Frontal cortex (tissue), 4 donors: ENCODE data around the gene GVQW3. TPM values are rescaled to one million over a fixed set of nuclear protein-coding genes. Genes with fewer than 3 reads are reported as not detected.

Experiments used
- DNase-seq, 2 donors: peaks; one replicate each; pipeline ENCODE4 v3.0.0; 2012; ENCODE audit warnings: low spot score in 2 of 2
- FAIRE-seq: peaks from 2 replicates; lab custom pipeline; 2012; peaks lifted over from hg19 to GRCh38; lab: Jason Lieb, UNC
- total RNA-seq: library from RNA; depleted of rRNA; stranded (reverse); fragments of >200 nt; gene quantifications from one replicate; pipeline ENCODE4 v1.2.3, GENCODE V29; 2014
- donor health status: control.
- donor health status: control.
- donor health status: control.

The GVQW3 gene
- total RNA-seq, result 16.3 TPM

DNA sequence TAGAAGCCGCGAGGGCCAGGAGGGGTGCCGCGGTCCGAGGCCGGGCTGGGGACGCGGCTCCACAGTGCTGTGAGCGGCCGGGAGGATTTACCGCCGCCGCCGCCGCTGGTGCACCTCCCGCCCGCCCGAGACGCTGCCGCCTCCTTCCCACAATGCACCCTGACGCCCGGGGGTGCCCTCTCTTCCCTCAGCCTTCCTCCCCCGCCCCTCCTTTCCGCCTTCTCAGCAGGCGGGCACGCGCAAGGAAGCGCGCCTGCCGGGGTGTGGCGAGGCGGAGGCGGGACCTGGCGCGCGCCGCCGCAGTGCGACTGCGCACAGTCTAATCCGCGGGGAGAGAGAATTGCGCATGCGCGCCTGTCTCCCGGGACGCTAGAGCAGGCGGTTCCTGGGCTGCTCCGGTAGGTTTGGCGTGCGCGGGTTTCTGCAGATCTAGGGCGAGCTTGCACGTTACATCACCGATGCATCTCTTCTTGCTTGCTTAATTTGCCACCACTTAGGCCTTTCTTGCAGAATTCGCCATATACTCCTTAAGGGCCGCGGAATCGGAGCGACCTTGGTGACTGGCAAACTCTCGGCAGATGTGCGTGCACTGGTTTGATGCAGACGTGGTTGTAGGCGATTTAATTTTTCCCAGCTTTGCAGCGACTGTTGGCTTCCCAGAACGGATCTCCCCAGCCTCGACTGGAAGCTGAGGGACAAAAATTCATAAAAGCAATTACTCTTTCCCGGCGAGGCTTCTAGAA is at the start of gene GVQW3, which contains the start of gene THAP12:
Gene GVQW3, plus strand, starts transcription at position 347 of the 743 bp plus-strand sequence. CDS start 506 bp downstream, outside the sequence.
Gene THAP12, minus strand, starts transcription at position 156 of the 743 bp plus-strand sequence. CDS start 296 bp downstream, outside the sequence.
- FAIRE-seq, result no peak
- DNase-seq, result peak; percentile 98 to 99

DNA sequence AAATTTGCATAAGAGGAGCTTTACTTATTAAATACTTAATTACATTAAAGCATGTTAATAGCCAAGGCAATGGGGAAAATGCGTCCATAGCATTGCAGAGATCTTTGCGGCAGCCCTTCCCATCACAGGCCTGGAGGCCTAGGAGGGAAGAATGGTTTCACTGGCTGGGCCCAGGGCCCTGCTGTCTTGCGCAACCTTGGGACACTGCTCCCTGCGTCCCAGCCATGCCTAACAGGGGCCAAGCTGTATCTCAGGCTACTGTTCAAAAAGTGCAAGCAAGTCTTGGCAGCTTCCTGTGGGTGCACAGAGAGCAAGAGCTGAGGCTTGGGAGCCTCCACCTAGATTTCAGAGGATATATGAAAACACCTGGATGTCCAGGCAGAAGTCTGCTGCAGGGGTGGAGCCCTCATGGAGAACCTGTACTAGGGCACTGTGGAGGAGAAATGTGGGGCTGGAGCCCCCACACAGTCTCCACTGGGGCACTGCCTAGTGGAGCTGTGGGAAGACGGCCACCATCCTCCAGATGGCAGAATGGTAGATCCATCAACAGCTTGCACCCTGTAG is 46.2 kb upstream of the GVQW3 start:
- no peak for FAIRE-seq
- DNase-seq, result no peak

GRCh38 chr11:76335842-76336241 is 45.3 kb upstream of the GVQW3 start:
- DNase-seq (no peak), FAIRE-seq (no peak)

- no peak for FAIRE-seq
- no peak for DNase-seq
Observed at GRCh38 chr11:76336597-76336996, 44.5 kb upstream of the GVQW3 start.

GRCh38 chr11:76337469-76337868 is 43.7 kb upstream of the GVQW3 start:
- FAIRE-seq (no peak), DNase-seq (no peak)

DNA sequence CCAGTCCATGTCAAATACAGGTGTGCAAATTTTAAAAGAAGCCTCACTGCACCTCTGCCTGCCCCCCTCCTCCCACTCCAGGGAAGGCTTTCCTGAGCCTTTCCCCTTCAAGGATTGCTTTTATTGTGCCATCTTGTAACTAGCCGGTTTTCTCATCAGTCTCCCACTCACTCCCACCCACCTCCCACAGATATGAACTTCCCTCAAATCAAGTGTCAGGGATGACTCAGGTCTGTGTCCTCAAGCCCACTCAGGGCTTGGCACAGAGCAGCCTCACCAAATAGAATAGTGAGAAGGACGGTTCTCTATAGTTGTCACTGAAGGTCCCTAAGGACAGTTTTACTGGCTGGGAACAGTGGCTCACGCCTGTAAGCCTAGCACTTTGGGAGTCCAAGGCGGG is 43.2 kb upstream of the GVQW3 start:
- no peak for FAIRE-seq

GRCh38 chr11:76339221-76339620 is 41.9 kb upstream of the GVQW3 start:
- FAIRE-seq (no peak), DNase-seq (no peak)

More for the DNA sequence above, 43.2 kb upstream of the GVQW3 start:
- DNase-seq, result no peak

- DNase-seq, result no peak
- no peak for FAIRE-seq
Observed at GRCh38 chr11:76347466-76347865, 33.7 kb upstream of the GVQW3 start.

- DNase-seq (no peak), FAIRE-seq (no peak)
Observed at GRCh38 chr11:76348348-76348747, 32.8 kb upstream of the GVQW3 start.

- no peak for FAIRE-seq
- DNase-seq, result no peak
Observed at GRCh38 chr11:76355172-76355571, 26.0 kb upstream of the GVQW3 start.

- FAIRE-seq (no peak), DNase-seq (no peak)
Observed at GRCh38 chr11:76361374-76361773, 19.7 kb upstream of the GVQW3 start.

DNA sequence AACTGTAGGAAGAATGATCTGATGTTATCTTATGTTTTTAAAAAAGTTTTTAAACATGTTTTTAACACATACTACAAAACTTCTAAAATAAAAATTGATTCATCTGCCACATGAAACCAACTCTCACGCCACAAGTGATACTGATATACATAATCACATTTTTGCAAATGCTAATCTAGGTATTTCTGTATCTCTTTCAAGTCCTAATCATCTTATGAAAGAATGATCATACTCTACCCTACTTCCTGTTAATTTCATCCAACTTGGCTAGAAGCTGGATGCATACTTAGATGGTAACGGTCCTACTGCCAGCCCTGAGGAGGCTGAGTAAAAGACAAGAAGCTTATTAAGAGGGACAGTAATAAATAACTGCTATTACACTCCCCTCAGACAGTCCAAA is 19.3 kb upstream of the GVQW3 start:
- no peak for DNase-seq

GRCh38 chr11:76362716-76363115 is 18.4 kb upstream of the GVQW3 start:
- DNase-seq (no peak), FAIRE-seq (no peak)

More for the DNA sequence above, 19.3 kb upstream of the GVQW3 start:
- no peak for FAIRE-seq

GRCh38 chr11:76365038-76365679 is 16.0 kb upstream of the GVQW3 start:
- no peak for DNase-seq
- FAIRE-seq, result no peak

GRCh38 chr11:76368490-76368889 is 12.6 kb upstream of the GVQW3 start:
- DNase-seq (no peak), FAIRE-seq (no peak)

GRCh38 chr11:76369406-76369805 is 11.7 kb upstream of the GVQW3 start:
- FAIRE-seq (no peak), DNase-seq (no peak)

DNA sequence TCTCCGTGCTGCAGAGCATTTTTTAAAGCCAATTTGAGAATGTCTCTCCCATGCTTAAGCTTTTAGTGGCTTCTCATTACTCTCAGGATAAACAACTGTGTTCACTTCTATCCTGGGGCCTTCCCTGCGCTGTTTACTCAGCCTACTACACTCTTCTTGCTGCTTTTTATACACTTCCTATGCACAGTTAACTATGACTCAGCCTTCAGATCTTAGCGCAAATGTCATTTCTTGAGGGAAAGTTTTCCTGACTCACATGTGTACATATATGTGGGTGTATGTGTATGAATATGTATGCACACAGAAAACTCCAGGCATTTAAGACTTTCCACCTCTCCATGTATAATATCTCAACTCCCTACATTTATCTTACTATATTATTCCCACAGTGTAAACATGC is 10.0 kb upstream of the GVQW3 start:
- DNase-seq (peak in 1 of 2 donors; percentile 25), FAIRE-seq (no peak)

DNA sequence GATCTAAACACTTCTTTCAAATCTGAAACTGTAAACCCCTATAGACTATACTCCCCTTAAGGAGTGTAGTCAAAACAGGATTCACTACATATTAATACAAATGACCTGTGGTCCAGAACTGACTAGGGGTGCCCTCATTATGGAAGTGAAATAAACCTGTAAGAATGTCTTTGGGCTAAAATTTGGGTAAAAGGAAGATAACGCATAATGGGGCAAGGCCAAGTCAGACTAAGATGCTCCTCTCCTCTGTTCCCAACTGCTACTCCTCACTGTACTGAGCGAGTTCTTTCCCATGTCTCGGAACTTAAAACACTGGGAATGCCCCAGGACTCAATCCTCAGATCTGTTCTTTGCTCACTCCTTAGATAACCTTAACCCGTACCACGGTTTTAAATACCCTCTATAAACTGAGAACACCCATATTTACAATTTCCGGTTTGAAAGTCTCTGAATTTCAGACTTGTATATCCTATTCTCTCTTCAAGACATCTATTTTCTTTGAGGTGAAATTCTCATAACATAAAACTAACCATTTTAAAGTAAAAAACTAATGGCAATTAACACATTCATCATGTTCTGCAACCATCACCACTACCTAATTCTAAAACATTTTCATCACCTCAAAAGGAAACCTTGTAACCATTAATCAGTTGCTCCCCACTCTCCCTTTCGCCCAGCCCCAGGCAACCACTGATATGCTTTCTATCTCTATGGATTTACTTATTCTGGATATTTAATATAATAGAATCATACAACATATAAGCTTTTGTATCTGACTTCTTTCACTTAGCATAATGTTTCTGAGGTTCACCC is 4.2 kb upstream of the GVQW3 start:
- DNase-seq, result no peak
- FAIRE-seq, result no peak

- DNase-seq, result no peak
- no peak for FAIRE-seq
Observed at GRCh38 chr11:76379807-76380158, 1.3 kb upstream of the GVQW3 start.
